ENCODE measurements around the gene ESRP2.

DNA sequence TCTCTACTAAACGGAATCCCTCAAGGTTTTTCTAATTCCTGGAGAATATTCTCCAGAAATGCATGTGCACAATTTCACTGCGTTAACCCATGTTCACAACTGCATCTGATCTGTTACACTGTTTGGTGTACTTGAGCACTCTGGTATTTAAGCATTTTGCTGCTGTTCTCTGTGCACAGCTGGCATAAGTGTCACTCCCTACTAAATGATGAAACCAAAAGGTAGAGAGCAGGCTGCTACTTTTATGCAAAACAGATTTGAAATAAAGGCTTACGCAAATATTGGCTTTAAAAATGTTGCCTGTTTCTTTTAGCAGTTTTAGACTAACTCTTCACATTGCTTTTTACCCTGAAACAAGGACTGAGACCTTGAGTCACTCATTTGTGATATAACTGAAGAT is 41.7 kb downstream of the ESRP2 start:
- TF ChIP-seq POLR2A (IDR thresholded peaks at IDR 0.05; ENCODE audit: low read length): no peak
- TF ChIP-seq GATA1 (IDR thresholded peaks at IDR 0.05; ENCODE audit: low read depth, low read length): no peak
